Liver (tissue), 9 donors: ENCODE data around the gene B4GALT3. TPM values are rescaled to one million over a fixed set of nuclear protein-coding genes. Genes with fewer than 3 reads are reported as not detected.
A peak's percentile ranks its signal among the peaks of the same experiment; 100 is the strongest.

Source experiments
- DNase-seq: peaks from one replicate; pipeline ENCODE4 v3.0.0-alpha.2; 2017; ENCODE audit warnings: low spot score
- H3K27ac ChIP-seq, 2 donors: one replicate each; pipeline ENCODE4 v1.7.0; 2013; ENCODE audit warnings: inconsistent platforms in 2 of 2, low read length in 2 of 2, control low read depth in 1 of 2, low read depth in 1 of 2, mild to moderate bottlenecking in 1 of 2
- H3K27me3 ChIP-seq, 4 donors: one replicate each; pipeline versions ENCODE4 v1.6.1 to v1.7.0; 2013; ENCODE audit warnings: low read length in 3 of 4, inconsistent platforms in 1 of 4, mild to moderate bottlenecking in 1 of 4, moderate library complexity in 1 of 4; ENCODE audit not compliant: control insufficient read depth in 4 of 4, insufficient read depth in 4 of 4
- H3K36me3 ChIP-seq, 4 donors: one replicate each; pipeline versions ENCODE4 v1.6.1 to v1.7.0; 2013; ENCODE audit warnings: low read length in 3 of 4, mild to moderate bottlenecking in 3 of 4, low read depth in 1 of 4, moderate library complexity in 1 of 4; ENCODE audit not compliant: control insufficient read depth in 4 of 4, insufficient read depth in 3 of 4
- H3K4me1 ChIP-seq, 4 donors: one replicate each; pipeline versions ENCODE4 v1.6.1 to v1.7.0; 2013; ENCODE audit warnings: low read length in 3 of 4, mild to moderate bottlenecking in 3 of 4, moderate library complexity in 1 of 4; ENCODE audit not compliant: control insufficient read depth in 4 of 4, insufficient read depth in 4 of 4
- H3K4me3 ChIP-seq, 3 donors: one replicate each; pipeline versions ENCODE4 v1.6.1 to v1.7.0; 2013; ENCODE audit warnings: low read length in 3 of 3, control low read depth in 1 of 3, low read depth in 1 of 3, mild to moderate bottlenecking in 1 of 3
- H3K9ac ChIP-seq, 2 donors: one replicate each; pipeline ENCODE4 v1.7.0; 2013; ENCODE audit warnings: low read length in 2 of 2, mild to moderate bottlenecking in 2 of 2, moderate library complexity in 2 of 2, control low read depth in 1 of 2, low read depth in 1 of 2
- H3K9me3 ChIP-seq, 4 donors: one replicate each; pipeline versions ENCODE4 v1.6.1 to v1.7.0; 2013; ENCODE audit warnings: low read length in 3 of 4; ENCODE audit not compliant: control insufficient read depth in 4 of 4
- EGR1 ChIP-seq, 2 donors: IDR thresholded peaks; 2 replicates each; pipeline ENCODE4 v1.6.1; 2016 to 2018; ENCODE audit warnings: antibody characterized with exemption in 2 of 2, low read depth in 2 of 2
- FOXA1 ChIP-seq: IDR thresholded peaks from 2 replicates; pipeline ENCODE4 v1.6.1; 2016; ENCODE audit warnings: antibody characterized with exemption
- FOXA2 ChIP-seq: IDR thresholded peaks from 2 replicates; pipeline ENCODE4 v1.6.1; 2016; ENCODE audit warnings: antibody characterized with exemption
- GABPA ChIP-seq, 2 donors: IDR thresholded peaks in 1 of 2; conservative IDR thresholded peaks in 1 of 2; 2 replicates each; pipeline ENCODE4 v1.6.1; 2016; ENCODE audit warnings: antibody characterized with exemption in 2 of 2, mild to moderate bottlenecking in 1 of 2, moderate library complexity in 1 of 2
- HNF4A ChIP-seq, 2 donors: conservative IDR thresholded peaks; 2 replicates each; pipeline ENCODE4 v1.6.1; 2016; ENCODE audit warnings: antibody characterized with exemption in 2 of 2, mild to moderate bottlenecking in 2 of 2
- HNF4G ChIP-seq: IDR thresholded peaks from 2 replicates; pipeline ENCODE4 v1.6.1; 2016; ENCODE audit warnings: antibody characterized with exemption
- JUND ChIP-seq, 2 donors: IDR thresholded peaks; 2 replicates each; pipeline ENCODE4 v1.6.1; 2016; ENCODE audit warnings: antibody characterized with exemption in 2 of 2
- NR2F2 ChIP-seq: IDR thresholded peaks from 2 replicates; pipeline ENCODE4 v1.6.1; 2016; ENCODE audit warnings: antibody characterized with exemption
- RAD21 ChIP-seq, 2 donors: IDR thresholded peaks; 2 replicates each; pipeline ENCODE4 v1.6.1; 2016; ENCODE audit warnings: antibody characterized with exemption in 2 of 2, mild to moderate bottlenecking in 2 of 2
- RXRA ChIP-seq, 2 donors: IDR thresholded peaks; 2 replicates each; pipeline ENCODE4 v1.6.1; 2017 to 2018; ENCODE audit warnings: antibody characterized with exemption in 2 of 2, mild to moderate bottlenecking in 1 of 2
- SP1 ChIP-seq: IDR thresholded peaks from 2 replicates; pipeline ENCODE4 v1.6.1; 2018; ENCODE audit warnings: antibody characterized with exemption, mild to moderate bottlenecking
- TAF1 ChIP-seq: conservative IDR thresholded peaks from 2 replicates; pipeline ENCODE4 v1.6.1; 2016; ENCODE audit warnings: antibody characterized with exemption, mild to moderate bottlenecking
- YY1 ChIP-seq: IDR thresholded peaks from 2 replicates; pipeline ENCODE4 v1.6.1; 2016; ENCODE audit warnings: antibody characterized with exemption, mild to moderate bottlenecking
- WGBS: extraction: QIAGEN DNeasy Blood & Tissue Kit; methylation state at CpG from one replicate; pipeline ENCODE4 v1.1.7; 2013; 5-methylcytosine and 5-hydroxymethylcytosine counted together
- polyA plus RNA-seq, 2 donors: library from polyadenylated mRNA; stranded (reverse) in 1 of 2; unstranded in 1 of 2; fragments of 200-250 nt in 1 of 2; fragments of >200 nt in 1 of 2; fragmentation: Nextera tagmentation in 1 of 2; extraction: Ambion mirVana in 1 of 2; gene quantifications; one replicate each; pipeline versions ENCODE4 v1.2.1 to v1.2.3, GENCODE V29; 2013 to 2015
- total RNA-seq, 2 donors: library from RNA; depleted of rRNA; stranded (reverse); fragments of >200 nt; gene quantifications; one replicate each; pipeline ENCODE4 v1.2.3, GENCODE V29; 2014
- TF ChIP-seq, protein P1 (sequence below): IDR thresholded peaks from 2 replicates; pipeline ENCODE4 v1.6.1; 2016; ENCODE audit warnings: antibody characterized with exemption, mild to moderate bottlenecking
- TF ChIP-seq, protein P2 (sequence below): IDR thresholded peaks from 2 replicates; pipeline ENCODE4 v1.6.1; 2016; ENCODE audit warnings: antibody characterized with exemption
- TF ChIP-seq, protein P3 (sequence below): IDR thresholded peaks from 2 replicates; pipeline ENCODE4 v1.6.1; 2016; ENCODE audit warnings: antibody characterized with exemption
- TF ChIP-seq, protein P4 (sequence below): IDR thresholded peaks from 2 replicates; pipeline ENCODE4 v1.6.1; 2016; ENCODE audit warnings: antibody characterized with exemption
- TF ChIP-seq, protein P5 (sequence below): fragments of 150-350 bp; IDR thresholded peaks from 2 replicates; pipeline ENCODE4 v1.5.1; 2017; ENCODE audit warnings: improper control_type of control experiment, low read depth, low read length; ENCODE audit not compliant: missing input control
- donor health status: healthy.
- donor health status: healthy.
- donor health status: healthy.
- donor health status: healthy.
- donor health status: healthy.

The B4GALT3 gene
- total and polyA plus RNA-seq, 4 donors, result 13.1 to 23.8 (median 14.7) TPM

DNA sequence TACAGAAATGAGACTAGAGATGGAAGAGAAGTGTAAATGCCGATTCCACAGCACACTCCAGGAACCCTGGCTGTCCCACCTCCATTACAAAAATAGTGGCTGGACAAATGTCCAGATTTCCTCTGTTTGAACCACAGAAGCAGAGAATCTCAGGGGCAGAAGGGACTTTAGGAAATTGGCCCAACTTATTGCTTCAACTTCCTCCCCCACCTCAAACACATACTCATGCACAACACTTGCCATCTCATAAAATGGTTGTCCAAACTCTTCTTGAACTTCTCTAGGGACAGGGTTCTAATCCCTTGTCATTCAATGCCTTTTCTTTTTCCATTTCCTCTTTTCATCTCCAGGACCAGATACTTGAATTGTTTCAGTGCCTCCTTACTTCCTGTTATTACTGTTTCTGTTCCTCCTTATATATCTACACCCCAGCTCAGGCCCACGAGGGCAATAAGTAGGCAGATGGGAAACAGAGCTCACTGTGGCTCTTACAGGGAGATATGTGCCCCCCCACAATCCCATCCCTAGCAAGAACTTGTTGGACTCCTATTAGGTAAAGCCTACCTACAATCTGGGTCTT, 8.5 kb upstream of the B4GALT3 start:
- Histone ChIP-seq H3K27me3 (no peaks in the 10 kb centered on the region), H3K9me3 (no peaks in the 10 kb centered on the region), H3K27ac (peak overlapping the region; percentile 77 to 78), H3K36me3 (peaks cover 0 to 1% (median 0%) of the 10 kb centered on the region in 4 donors), H3K9ac (no peak overlapping the region), H3K4me3 (no peak overlapping the region), H3K4me1 (peaks cover 0 to 3% (median 1%) of the 10 kb centered on the region in 4 donors)
- no peak for DNase-seq
- TF ChIP-seq HNF4G (no peak), EGR1 (IDR thresholded peaks at IDR 0.05; ENCODE audit: low read depth in 2 of 2) (peak in 1 of 2 donors; percentile 13)
- 58% methylated on average over 2 of the region's 2 CpGs for WGBS

DNA sequence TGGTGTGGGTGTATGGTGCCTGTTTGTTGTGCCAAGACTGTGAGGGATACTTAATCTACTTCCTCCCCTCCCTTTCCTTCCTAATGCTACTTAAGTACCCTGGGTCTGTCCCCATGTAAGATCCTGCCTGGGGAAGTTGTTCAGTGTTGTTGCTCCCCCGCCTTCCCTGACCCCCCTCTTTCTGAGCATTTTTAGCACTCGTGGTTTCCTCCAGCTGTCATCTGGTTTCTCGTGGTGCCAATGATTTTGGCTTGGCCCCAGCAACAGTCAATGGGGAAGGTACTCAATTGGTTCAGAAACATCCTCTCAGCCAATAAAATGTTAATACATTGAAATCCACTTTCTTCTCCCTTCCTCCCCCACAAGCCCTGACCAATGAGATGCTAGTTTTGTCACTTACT, 8.0 kb upstream of the B4GALT3 start:
- Histone ChIP-seq H3K36me3 (no peaks in the 10 kb centered on the region), H3K27me3 (no peaks in the 10 kb centered on the region), H3K9ac (no peak overlapping the region), H3K27ac (peak overlapping the region; percentile 77 to 78), H3K4me3 (no peak overlapping the region), H3K9me3 (no peaks in the 10 kb centered on the region), H3K4me1 (peaks cover 0 to 3% (median 1%) of the 10 kb centered on the region in 4 donors)
- 30% methylated on average over 3 of the region's 3 CpGs for WGBS
- TF ChIP-seq FOXA2 (no peak), GABPA (IDR thresholded peaks at IDR 0.05 in 1 of 2, conservative IDR thresholded peaks at IDR 0.05 in 1 of 2) (no peak), SP1 (peak; percentile 46), TAF1 (no peak), JUND (IDR thresholded peaks at IDR 0.05) (no peak), FOXA1 (no peak), RXRA (IDR thresholded peaks at IDR 0.05) (no peak), EGR1 (IDR thresholded peaks at IDR 0.05; ENCODE audit: low read depth in 2 of 2) (peak; percentile 10 to 58), HNF4G (no peak), RAD21 (IDR thresholded peaks at IDR 0.05) (peak in 1 of 2 donors; percentile 22), HNF4A (conservative IDR thresholded peaks at IDR 0.05) (no peak), NR2F2 (peak; percentile 63), YY1 (peak; percentile 27)
- TF ChIP-seq, protein P1, sequence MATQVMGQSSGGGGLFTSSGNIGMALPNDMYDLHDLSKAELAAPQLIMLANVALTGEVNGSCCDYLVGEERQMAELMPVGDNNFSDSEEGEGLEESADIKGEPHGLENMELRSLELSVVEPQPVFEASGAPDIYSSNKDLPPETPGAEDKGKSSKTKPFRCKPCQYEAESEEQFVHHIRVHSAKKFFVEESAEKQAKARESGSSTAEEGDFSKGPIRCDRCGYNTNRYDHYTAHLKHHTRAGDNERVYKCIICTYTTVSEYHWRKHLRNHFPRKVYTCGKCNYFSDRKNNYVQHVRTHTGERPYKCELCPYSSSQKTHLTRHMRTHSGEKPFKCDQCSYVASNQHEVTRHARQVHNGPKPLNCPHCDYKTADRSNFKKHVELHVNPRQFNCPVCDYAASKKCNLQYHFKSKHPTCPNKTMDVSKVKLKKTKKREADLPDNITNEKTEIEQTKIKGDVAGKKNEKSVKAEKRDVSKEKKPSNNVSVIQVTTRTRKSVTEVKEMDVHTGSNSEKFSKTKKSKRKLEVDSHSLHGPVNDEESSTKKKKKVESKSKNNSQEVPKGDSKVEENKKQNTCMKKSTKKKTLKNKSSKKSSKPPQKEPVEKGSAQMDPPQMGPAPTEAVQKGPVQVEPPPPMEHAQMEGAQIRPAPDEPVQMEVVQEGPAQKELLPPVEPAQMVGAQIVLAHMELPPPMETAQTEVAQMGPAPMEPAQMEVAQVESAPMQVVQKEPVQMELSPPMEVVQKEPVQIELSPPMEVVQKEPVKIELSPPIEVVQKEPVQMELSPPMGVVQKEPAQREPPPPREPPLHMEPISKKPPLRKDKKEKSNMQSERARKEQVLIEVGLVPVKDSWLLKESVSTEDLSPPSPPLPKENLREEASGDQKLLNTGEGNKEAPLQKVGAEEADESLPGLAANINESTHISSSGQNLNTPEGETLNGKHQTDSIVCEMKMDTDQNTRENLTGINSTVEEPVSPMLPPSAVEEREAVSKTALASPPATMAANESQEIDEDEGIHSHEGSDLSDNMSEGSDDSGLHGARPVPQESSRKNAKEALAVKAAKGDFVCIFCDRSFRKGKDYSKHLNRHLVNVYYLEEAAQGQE, result no peak
- TF ChIP-seq, protein P2, sequence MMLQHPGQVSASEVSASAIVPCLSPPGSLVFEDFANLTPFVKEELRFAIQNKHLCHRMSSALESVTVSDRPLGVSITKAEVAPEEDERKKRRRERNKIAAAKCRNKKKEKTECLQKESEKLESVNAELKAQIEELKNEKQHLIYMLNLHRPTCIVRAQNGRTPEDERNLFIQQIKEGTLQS, result no peak
- TF ChIP-seq, protein P3, sequence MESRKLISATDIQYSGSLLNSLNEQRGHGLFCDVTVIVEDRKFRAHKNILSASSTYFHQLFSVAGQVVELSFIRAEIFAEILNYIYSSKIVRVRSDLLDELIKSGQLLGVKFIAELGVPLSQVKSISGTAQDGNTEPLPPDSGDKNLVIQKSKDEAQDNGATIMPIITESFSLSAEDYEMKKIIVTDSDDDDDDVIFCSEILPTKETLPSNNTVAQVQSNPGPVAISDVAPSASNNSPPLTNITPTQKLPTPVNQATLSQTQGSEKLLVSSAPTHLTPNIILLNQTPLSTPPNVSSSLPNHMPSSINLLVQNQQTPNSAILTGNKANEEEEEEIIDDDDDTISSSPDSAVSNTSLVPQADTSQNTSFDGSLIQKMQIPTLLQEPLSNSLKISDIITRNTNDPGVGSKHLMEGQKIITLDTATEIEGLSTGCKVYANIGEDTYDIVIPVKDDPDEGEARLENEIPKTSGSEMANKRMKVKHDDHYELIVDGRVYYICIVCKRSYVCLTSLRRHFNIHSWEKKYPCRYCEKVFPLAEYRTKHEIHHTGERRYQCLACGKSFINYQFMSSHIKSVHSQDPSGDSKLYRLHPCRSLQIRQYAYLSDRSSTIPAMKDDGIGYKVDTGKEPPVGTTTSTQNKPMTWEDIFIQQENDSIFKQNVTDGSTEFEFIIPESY, result no peak
- TF ChIP-seq, protein P4, sequence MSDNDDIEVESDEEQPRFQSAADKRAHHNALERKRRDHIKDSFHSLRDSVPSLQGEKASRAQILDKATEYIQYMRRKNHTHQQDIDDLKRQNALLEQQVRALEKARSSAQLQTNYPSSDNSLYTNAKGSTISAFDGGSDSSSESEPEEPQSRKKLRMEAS, result peak; percentile 79
- TF ChIP-seq, protein P5, sequence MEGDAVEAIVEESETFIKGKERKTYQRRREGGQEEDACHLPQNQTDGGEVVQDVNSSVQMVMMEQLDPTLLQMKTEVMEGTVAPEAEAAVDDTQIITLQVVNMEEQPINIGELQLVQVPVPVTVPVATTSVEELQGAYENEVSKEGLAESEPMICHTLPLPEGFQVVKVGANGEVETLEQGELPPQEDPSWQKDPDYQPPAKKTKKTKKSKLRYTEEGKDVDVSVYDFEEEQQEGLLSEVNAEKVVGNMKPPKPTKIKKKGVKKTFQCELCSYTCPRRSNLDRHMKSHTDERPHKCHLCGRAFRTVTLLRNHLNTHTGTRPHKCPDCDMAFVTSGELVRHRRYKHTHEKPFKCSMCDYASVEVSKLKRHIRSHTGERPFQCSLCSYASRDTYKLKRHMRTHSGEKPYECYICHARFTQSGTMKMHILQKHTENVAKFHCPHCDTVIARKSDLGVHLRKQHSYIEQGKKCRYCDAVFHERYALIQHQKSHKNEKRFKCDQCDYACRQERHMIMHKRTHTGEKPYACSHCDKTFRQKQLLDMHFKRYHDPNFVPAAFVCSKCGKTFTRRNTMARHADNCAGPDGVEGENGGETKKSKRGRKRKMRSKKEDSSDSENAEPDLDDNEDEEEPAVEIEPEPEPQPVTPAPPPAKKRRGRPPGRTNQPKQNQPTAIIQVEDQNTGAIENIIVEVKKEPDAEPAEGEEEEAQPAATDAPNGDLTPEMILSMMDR, result no peak
- no peak for DNase-seq
